Measurements from ENCODE around the gene BICDL1. TPM values are rescaled to one million over a fixed set of nuclear protein-coding genes. Genes with fewer than 3 reads are reported as not detected.

Gene BICDL1
- polyA plus RNA-seq, 1 experiment: not detected

- POLR2A ChIA-PET: no interaction called here
- TF ChIP-seq, protein P1, sequence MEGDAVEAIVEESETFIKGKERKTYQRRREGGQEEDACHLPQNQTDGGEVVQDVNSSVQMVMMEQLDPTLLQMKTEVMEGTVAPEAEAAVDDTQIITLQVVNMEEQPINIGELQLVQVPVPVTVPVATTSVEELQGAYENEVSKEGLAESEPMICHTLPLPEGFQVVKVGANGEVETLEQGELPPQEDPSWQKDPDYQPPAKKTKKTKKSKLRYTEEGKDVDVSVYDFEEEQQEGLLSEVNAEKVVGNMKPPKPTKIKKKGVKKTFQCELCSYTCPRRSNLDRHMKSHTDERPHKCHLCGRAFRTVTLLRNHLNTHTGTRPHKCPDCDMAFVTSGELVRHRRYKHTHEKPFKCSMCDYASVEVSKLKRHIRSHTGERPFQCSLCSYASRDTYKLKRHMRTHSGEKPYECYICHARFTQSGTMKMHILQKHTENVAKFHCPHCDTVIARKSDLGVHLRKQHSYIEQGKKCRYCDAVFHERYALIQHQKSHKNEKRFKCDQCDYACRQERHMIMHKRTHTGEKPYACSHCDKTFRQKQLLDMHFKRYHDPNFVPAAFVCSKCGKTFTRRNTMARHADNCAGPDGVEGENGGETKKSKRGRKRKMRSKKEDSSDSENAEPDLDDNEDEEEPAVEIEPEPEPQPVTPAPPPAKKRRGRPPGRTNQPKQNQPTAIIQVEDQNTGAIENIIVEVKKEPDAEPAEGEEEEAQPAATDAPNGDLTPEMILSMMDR (IDR thresholded peaks at IDR 0.05; ENCODE audit: low read depth, low read length): no peak
- 0 out of 2 replicates have a peak overlapping the region, but pooled peaks have one; percentile 4 for H3K4me3 ChIP-seq (ENCODE audit: low read depth, low read length)
- no peaks in the 10 kb centered on the region for H3K9me3 ChIP-seq (ENCODE audit: control insufficient read depth, insufficient read depth, low read length)
- peak; percentile 8 for DNase-seq (ENCODE audit: low read depth, low spot score)
- H3K27ac ChIP-seq (ENCODE audit: low read depth, low read length): no peak overlapping the region
- CTCF ChIA-PET: interaction anchor here (0.7 kb wide), 1 partner anchor 51 kb away, joined by 3 read pairs; no protein-coding TSS in a partner anchor
- H3K27me3 ChIP-seq (ENCODE audit: control insufficient read depth, insufficient read depth, low read length): peaks cover 27% of the 10 kb centered on the region
Measured at GRCh38 chr12:119989731-119990381, 820 bp downstream of the BICDL1 start.

GRCh38 chr12:119990382-119990874, 1.4 kb downstream of the BICDL1 start:
- ChIA-PET POLR2A (no interaction called here), CTCF (no interaction called here)
- Histone ChIP-seq H3K9me3 (ENCODE audit: control insufficient read depth, insufficient read depth, low read length) (no peaks in the 10 kb centered on the region), H3K4me3 (ENCODE audit: low read depth, low read length) (no peak overlapping the region), H3K27ac (ENCODE audit: low read depth, low read length) (no peak overlapping the region), H3K27me3 (ENCODE audit: control insufficient read depth, insufficient read depth, low read length) (peaks cover 27% of the 10 kb centered on the region)
- TF ChIP-seq, protein P1 (IDR thresholded peaks at IDR 0.05; ENCODE audit: low read depth, low read length): no peak
- no peak for DNase-seq (ENCODE audit: low read depth, low spot score)

DNA sequence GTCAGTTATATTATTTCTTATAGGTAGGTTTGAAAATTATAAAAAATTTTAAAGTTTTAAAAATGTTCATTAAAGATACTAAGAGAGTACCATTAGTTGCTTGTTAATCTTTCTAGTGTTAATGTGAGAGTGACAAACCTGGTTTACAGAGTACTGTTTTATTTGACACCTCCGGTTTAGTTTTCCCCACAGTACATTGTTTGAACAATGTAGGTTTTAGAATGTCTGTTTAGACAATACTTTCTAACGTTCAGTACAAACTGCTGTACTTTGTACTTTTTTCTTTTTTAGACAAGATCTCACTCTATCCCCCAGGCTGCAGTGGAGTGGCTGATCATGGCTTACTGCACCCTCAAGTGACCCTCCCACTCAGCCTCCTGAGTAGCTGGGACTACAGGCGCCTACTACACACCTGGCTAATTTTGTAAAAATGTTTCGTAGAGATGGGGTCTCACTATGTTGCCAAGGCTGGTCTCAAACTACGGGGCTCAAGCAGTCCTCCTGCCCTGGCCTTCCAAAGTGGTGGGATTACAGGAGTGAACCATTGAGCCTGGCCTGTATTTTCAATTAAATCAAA, 3.2 kb downstream of the BICDL1 start:
- H3K27ac ChIP-seq (ENCODE audit: low read depth, low read length): no peak overlapping the region
- CTCF ChIA-PET: no interaction called here
- POLR2A ChIA-PET: no interaction called here
- TF ChIP-seq, protein P1 (IDR thresholded peaks at IDR 0.05; ENCODE audit: low read depth, low read length): no peak
- peaks cover 27% of the 10 kb centered on the region for H3K27me3 ChIP-seq (ENCODE audit: control insufficient read depth, insufficient read depth, low read length)
- no peak for DNase-seq (ENCODE audit: low read depth, low spot score)
- H3K4me3 ChIP-seq (ENCODE audit: low read depth, low read length): no peak overlapping the region
- H3K9me3 ChIP-seq (ENCODE audit: control insufficient read depth, insufficient read depth, low read length): no peaks in the 10 kb centered on the region

DNA sequence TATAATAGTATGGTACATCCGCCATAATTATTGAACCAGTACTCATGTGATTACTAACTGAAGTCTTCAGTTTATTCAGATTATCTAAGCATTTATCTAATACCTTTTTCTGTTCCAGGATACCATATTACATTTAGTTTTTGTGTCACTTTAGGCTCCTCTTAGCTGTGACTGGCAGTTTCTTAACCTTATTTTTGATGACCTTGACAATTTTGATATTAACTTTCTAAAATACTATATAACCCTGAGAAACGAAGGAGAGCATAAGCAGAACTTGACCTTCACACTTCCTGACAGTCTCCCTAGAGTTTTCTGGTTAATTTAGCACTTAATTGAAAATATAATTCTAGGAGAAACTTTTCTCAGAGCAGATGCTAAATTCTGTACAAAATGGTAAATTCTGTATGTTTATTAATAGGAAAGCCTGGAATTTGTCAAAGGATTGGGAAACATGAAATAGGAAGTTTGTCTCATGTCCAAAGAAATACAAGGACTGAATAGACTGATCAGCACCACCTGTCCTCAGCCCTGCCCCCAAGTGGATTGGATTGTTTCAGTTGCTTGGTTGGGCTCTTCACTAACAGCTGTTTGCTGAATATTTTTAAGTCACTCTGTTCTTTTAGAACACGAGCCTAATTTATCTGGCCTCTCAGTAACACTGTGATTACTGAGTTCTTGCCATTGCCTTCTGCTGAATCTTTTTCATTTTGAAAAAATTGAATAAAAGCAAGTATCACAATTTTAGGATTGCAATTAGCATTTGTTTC, 6.0 kb downstream of the BICDL1 start:
- H3K27me3 ChIP-seq (ENCODE audit: control insufficient read depth, insufficient read depth, low read length): peaks cover 14% of the 10 kb centered on the region
- POLR2A ChIA-PET: no interaction called here
- CTCF ChIA-PET: no interaction called here
- H3K4me3 ChIP-seq (ENCODE audit: low read depth, low read length): no peak overlapping the region
- H3K9me3 ChIP-seq (ENCODE audit: control insufficient read depth, insufficient read depth, low read length): no peaks in the 10 kb centered on the region
- TF ChIP-seq, protein P1 (IDR thresholded peaks at IDR 0.05; ENCODE audit: low read depth, low read length): no peak
- H3K27ac ChIP-seq (ENCODE audit: low read depth, low read length): no peak overlapping the region
- DNase-seq (ENCODE audit: low read depth, low spot score): no peak

DNA sequence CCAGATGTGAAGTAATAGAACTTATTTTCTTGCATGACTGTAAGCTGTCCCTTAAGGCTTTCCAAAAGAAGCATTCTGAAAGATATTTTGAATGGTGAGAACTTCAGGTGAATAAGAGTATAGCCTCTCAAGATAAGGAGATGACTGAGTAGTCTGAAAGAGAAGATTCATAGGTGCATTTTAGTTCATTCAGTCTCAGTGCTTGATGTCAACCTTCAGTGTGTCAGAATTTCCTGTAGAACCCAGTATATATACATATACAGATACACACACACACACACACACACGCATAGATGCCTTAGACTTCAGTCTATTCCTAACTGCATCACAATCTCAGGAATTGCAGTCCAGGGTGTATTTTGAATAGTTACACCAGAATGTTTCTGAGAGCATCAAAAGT, 7.4 kb downstream of the BICDL1 start:
- ChIA-PET POLR2A (no interaction called here), CTCF (no interaction called here)
- no peak overlapping the region for H3K27ac ChIP-seq (ENCODE audit: low read depth, low read length)
- no peak for DNase-seq (ENCODE audit: low read depth, low spot score)
- TF ChIP-seq, protein P1 (IDR thresholded peaks at IDR 0.05; ENCODE audit: low read depth, low read length): no peak
- H3K27me3 ChIP-seq (ENCODE audit: control insufficient read depth, insufficient read depth, low read length): peaks cover under 1% of the 10 kb centered on the region
- H3K9me3 ChIP-seq (ENCODE audit: control insufficient read depth, insufficient read depth, low read length): no peaks in the 10 kb centered on the region
- no peak overlapping the region for H3K4me3 ChIP-seq (ENCODE audit: low read depth, low read length)

Data from AG04450 (cell line).